GM18526 (cell line): ENCODE measurements around the gene ADAMTS13.

Source experiments
- POLR2A ChIP-seq: IDR thresholded peaks from 3 replicates; pipeline ENCODE4 v1.6.1; 2011; ENCODE audit not compliant: insufficient read length; ENCODE audit errors: extremely low read depth

Gene ADAMTS13

DNA sequence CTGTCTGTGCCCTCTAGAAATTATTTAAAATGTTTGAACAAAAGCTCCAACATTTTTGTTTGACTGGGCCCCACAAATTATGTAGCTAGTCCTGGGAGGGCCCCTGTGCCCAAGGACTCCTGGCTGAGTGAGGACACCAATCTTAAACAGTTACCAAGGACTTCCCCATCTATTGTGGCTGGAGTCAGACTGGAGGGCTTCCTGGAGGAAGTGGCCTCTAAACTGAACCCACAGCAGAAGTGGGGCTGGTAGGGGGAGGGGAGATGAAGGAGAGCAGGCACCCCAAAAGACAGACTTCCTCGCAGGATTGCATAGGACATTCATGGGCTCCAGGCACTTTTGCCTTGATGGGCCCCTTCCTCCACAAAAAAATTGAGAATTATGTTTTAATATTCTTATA, 8.1 kb downstream of the ADAMTS13 start:
- no peak for TF ChIP-seq POLR2A

DNA sequence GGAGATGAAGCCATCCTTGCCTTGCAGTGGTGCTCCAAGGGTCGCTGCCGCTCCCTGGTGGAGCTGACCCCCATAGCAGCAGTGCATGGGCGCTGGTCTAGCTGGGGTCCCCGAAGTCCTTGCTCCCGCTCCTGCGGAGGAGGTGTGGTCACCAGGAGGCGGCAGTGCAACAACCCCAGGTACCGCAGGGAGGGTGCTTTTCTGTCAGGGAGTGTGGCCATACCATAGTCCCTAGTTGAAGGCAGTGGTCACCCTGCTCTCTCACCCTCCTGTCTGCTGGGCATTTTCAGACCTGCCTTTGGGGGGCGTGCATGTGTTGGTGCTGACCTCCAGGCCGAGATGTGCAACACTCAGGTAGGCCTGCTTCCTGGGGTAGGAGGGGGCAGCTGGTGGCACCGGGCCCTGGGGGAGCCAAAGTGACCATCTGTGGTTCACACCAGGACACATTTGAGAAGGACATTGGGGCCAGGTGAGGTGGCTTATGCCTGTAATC, 11.2 kb downstream of the ADAMTS13 start:
- TF ChIP-seq POLR2A: no peak

DNA sequence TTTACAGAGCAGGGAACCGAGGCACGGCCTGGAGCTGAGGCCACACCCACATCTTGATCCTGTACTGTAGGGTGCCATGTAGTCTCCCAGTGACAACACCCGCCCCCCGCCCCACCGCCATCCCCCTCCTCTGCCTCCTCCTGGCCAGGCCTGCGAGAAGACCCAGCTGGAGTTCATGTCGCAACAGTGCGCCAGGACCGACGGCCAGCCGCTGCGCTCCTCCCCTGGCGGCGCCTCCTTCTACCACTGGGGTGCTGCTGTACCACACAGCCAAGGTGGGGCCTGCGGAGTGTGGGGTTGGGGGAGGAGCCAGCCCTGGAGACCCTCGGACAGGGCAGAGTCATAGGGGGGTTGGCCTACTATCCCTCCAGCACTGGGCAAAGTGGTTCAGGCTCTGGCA, 14.5 kb downstream of the ADAMTS13 start:
- no peak for TF ChIP-seq POLR2A

DNA sequence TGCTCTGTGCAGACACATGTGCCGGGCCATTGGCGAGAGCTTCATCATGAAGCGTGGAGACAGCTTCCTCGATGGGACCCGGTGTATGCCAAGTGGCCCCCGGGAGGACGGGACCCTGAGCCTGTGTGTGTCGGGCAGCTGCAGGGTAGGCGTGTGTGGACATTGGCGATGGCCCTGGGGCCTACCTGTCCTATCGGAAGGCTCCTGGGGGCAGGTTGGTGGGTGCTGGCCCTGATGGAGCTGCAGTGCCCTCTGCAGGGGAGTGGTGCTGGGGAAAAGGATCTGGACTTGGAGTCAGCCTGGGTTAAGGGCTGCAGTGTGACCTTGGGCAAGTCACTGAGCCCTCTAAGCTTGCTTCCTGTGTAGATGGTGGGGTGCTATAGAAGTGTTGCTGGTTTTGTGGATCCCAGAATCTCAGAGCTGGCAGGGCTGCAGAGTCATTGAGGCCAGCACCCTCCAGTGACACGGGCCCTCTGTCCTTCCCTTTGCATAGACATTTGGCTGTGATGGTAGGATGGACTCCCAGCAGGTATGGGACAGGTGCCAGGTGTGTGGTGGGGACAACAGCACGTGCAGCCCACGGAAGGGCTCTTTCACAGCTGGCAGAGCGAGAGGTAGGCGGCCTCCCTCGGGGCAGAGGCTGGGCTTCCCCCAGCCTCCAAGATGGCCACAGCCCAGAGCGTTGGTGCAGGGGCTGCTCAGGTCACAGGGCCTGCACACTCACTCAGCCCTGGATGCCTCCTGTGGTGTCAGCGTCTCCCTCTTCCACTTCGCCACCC, 15.8 kb downstream of the ADAMTS13 start:
- TF ChIP-seq POLR2A: no peak

DNA sequence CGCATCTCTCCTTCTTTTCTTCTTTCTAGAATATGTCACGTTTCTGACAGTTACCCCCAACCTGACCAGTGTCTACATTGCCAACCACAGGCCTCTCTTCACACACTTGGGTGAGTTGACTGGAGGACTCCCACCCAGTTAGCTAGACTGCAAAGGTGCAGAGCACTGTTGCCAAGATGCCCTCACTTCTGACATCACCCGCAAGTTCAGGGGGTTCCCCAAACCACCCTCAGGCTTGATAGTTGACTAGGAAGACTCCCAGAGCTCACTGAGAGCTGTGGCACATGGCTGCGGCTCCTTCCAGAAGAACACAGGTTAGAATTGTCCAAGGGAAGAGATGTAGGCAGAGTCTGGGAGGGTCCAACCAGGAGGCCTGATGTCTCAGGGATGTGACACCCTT, 17.2 kb downstream of the ADAMTS13 start:
- no peak for TF ChIP-seq POLR2A

DNA sequence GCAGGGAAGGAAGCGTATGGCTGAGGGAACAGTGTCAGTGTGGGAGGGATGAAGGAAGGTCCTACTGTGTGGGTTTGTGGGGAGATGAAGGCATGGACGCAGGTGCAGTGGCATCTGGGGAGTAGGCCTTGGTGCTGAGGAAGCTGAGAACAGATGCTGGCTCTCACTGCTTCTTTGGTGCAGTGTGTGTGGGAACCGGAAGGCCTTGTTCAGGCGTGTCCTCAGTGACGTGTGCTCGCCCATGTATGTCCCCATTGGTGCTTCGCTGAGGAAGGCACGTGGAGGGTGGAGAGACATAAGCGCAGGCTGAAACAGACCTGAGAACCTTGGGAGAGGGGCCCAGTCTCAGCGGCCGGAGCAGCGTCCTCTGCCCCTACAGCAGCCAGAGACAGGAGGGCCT, 18.7 kb downstream of the ADAMTS13 start:
- no peak for TF ChIP-seq POLR2A

DNA sequence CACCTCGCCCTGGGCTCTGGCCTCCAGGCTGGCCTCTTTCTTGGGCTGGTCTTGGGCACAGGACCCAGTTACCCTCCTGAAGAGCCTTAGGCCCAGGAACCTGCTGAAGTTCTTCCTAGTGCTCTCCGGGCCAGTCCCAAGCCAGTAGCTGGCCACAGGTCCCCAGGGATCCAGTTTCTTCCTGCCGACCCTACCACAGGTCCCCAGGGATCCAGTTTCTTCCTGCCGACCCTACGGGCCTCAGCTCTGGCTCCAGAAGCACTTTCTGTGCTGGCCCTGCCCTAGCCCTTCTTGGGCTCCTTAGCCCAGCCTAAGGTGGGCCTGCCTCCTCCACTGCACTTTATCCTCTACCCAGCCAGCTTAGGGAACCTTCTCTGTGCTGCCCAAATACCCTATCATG, 19.4 kb downstream of the ADAMTS13 start:
- TF ChIP-seq POLR2A: no peak

DNA sequence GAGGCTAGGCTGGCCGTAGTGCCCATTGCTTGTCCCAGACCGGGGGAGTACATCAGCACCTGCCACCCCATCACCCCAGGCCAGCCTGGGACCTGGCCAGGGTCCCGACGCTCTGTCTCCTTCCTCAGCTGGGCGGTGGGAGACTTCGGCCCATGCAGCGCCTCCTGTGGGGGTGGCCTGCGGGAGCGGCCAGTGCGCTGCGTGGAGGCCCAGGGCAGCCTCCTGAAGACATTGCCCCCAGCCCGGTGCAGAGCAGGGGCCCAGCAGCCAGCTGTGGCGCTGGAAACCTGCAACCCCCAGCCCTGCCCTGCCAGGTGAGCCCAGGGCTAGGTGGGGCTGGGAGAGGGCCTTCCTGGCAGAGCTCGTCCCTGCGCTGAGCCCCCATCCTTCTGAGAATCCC, 21.1 kb downstream of the ADAMTS13 start:
- TF ChIP-seq POLR2A: no peak

DNA sequence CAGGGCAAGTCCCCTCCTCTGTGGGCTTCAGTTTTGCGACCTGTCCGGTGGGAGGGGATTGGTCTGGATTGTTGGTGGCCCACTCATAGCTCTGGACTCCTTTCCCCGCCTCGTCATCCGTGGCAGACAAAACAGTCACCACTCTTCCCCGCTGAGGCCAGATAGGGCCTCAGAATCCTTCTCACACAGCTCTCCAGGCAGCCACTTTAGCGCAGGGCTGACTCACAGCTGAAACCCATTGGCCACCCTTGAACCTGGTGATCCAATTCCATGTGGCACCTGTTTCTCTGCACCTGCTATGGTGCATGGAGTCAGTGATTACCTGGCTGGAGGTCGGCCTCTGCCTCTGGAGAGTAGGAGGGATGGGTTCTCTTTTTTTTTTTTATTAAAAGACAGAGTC, 21.8 kb downstream of the ADAMTS13 start:
- no peak for TF ChIP-seq POLR2A

DNA sequence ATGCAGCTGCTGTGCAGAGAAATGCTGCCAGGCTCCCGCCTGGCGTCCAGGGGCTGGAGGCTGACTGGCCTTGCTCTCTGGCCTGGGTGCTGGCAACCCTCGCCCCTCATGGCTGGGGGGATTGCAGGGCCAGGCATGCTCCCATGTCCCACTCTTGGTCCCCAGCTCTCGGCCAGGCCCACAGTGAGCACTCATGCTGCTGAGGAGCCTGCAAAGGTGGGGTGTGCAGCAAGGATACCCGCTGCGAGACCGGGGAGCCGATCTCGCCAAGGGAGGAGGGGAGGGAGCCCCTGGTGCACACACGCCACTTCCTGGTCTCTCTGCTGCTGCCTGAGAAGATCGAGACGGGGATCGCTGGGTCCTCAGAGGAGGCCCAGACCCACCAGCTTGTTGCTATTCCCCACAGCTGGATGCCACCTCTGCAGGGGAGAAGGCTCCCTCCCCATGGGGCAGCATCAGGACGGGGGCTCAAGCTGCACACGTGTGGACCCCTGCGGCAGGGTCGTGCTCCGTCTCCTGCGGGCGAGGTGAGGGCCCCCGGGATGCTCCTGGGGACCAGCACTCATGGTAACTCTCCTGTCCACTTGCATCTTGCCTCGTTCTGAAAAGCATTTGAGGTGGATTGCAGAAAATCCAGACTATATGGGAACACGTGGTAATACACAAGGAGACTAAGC, 23.3 kb downstream of the ADAMTS13 start:
- no peak for TF ChIP-seq POLR2A

DNA sequence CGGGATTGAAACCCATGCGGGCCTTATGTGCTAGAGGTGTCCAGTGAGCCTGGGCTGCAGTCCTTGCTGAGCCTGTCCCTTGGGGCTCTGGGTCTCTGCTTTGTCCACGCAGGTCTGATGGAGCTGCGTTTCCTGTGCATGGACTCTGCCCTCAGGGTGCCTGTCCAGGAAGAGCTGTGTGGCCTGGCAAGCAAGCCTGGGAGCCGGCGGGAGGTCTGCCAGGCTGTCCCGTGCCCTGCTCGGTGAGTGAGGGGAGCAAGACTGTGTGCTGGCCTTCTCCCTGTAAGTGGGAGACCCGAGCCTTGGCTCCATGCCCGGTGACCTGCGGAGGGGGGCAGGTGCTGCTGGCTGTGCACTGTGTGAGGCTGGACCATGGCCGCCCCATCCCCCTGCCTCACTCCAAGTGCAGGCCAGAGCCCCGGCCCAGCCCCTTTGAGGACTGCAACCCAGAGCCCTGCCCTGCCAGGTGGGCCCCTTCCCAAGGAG, 26.4 kb downstream of the ADAMTS13 start:
- no peak for TF ChIP-seq POLR2A

DNA sequence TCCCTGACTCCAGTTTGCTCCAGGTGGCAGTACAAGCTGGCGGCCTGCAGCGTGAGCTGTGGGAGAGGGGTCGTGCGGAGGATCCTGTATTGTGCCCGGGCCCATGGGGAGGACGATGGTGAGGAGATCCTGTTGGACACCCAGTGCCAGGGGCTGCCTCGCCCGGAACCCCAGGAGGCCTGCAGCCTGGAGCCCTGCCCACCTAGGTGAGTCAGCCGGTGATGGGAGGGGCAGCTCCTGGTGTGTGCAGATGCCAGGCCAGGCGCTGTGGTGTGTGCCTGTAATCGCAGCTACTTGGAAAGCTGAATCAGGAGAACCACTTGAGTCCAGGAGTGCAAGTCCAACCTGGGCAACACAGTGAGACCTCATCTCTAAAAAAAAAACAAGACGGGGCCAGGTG, 27.6 kb downstream of the ADAMTS13 start:
- no peak for TF ChIP-seq POLR2A

DNA sequence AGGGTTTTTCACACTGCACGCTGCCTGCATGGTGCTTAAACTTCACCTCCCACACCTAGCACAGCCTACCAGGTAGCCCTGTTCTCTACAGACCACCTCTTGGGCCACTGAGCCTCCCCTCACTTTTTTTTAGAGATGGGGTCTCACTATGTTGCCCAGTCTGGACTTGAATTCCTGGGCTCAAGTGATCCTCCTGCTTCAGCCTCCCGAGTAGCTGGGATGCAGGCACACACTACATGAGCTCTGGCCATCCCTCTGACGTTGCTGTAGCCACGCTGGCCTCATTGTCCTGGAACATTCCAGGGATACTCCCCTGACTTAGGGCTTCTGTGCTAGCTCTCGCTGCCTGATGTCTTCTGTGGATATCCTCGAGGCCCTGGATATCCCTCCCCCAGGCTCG, 30.4 kb downstream of the ADAMTS13 start:
- TF ChIP-seq POLR2A: no peak

DNA sequence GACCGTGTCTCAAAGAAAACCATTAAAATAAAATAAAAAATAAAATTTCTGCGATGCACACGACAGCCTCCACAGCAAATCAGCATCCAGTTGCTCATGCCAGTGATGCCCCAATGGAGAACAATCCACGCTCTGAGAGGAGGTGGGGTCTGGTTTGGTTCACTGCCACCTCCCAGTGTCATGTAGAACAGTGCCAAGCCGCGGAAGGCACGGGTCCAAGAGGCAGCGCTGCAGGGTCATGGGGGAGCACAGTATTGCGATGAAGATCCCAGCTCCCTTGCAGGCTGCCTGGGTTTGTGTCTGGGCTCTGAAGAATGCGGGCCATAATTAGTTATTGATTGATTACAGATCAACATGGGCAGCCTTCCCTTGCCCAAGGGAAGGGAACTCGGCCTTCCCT, 31.5 kb downstream of the ADAMTS13 start:
- no peak for TF ChIP-seq POLR2A

DNA sequence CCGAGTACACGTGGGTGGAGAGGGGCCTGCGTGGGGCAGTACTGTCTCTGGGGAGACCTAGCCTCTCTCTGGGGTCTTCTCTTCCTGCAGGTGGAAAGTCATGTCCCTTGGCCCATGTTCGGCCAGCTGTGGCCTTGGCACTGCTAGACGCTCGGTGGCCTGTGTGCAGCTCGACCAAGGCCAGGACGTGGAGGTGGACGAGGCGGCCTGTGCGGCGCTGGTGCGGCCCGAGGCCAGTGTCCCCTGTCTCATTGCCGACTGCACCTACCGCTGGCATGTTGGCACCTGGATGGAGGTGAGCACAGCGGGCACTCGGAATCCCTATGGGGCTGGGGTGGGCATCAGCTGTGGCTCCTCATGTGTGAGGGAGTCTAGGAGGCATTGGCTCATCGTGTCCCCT, 32.2 kb downstream of the ADAMTS13 start:
- no peak for TF ChIP-seq POLR2A

DNA sequence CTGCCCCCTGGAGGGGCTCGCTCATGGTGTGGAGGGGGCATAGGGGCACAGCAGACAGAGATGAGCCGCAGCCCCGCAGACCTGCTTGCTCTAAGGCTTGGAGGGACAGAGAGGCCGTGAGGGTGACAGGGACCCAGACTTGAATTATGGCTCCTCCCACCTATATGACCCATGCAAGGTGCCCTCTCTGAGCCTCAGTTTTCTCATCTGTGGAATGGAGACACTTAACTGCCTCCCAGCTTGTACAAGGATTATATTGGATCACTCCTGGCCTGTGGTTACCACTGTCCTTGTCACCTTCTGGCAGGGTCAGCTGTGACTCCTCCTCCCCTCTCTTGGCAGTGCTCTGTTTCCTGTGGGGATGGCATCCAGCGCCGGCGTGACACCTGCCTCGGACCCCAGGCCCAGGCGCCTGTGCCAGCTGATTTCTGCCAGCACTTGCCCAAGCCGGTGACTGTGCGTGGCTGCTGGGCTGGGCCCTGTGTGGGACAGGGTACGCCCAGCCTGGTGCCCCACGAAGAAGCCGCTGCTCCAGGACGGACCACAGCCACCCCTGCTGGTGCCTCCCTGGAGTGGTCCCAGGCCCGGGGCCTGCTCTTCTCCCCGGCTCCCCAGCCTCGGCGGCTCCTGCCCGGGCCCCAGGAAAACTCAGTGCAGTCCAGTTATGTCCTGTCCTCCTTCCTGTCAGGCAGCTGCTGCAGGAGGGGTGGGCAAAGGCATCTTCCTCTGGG, 32.9 kb downstream of the ADAMTS13 start:
- no peak for TF ChIP-seq POLR2A

DNA sequence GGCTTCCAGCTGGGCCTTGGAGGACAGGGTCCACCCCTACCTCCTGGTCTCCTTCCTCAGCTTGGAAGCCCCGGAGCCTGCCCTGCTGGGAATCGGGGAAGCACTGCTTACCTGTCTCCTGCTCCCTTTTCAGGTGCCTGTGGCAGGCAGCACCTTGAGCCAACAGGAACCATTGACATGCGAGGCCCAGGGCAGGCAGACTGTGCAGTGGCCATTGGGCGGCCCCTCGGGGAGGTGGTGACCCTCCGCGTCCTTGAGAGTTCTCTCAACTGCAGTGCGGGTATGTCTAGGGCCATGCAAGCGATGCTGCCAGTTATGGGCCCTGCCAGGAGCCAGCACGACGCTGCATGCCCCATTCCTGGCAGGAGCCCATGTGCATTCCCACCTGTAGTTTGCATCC, 33.8 kb downstream of the ADAMTS13 start:
- TF ChIP-seq POLR2A: no peak

DNA sequence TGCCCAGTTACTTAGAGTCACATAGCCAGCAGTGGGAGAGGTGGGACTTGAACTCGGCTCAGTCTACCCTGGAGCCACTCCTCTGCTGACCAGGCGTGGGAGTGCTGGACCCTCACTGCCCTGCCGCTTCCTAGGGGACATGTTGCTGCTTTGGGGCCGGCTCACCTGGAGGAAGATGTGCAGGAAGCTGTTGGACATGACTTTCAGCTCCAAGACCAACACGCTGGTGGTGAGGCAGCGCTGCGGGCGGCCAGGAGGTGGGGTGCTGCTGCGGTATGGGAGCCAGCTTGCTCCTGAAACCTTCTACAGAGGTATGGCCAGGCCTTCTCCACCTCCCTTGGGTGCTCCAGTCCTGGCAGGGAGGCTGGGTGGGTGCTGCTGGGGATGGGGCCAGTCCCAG, 34.2 kb downstream of the ADAMTS13 start:
- no peak for TF ChIP-seq POLR2A
